ENCODE results near the gene SYNE2.

DNA sequence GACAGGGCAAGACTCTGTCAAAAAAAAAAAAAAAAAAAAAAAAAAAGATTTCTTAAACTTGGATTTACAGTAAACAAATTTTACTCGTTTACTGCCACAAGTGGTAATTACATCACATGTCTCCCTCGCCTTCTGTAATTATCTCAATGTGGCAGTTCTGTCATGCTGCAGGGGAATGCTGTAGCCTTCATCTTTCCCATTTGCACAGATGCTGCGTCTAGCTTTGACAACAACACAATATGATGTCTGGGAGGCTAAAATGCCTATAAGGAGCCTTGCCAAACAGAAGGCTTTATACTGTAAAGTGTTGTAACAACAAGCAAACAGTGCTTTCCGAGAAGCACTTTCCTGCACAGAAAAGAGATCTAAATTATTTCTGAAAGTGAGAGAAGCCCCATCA, 392.7 kb downstream of the SYNE2 start:
- no peak for TF ChIP-seq EZH2 (IDR thresholded peaks at IDR 0.05; ENCODE audit: insufficient read depth, low read length)
- TF ChIP-seq, protein P1, sequence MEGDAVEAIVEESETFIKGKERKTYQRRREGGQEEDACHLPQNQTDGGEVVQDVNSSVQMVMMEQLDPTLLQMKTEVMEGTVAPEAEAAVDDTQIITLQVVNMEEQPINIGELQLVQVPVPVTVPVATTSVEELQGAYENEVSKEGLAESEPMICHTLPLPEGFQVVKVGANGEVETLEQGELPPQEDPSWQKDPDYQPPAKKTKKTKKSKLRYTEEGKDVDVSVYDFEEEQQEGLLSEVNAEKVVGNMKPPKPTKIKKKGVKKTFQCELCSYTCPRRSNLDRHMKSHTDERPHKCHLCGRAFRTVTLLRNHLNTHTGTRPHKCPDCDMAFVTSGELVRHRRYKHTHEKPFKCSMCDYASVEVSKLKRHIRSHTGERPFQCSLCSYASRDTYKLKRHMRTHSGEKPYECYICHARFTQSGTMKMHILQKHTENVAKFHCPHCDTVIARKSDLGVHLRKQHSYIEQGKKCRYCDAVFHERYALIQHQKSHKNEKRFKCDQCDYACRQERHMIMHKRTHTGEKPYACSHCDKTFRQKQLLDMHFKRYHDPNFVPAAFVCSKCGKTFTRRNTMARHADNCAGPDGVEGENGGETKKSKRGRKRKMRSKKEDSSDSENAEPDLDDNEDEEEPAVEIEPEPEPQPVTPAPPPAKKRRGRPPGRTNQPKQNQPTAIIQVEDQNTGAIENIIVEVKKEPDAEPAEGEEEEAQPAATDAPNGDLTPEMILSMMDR (IDR thresholded peaks at IDR 0.05; ENCODE audit: insufficient read depth, low read depth, low read length), result no peak

Measured in astrocyte (in vitro differentiated cells and primary cell).